ENCODE results near the gene TCP11L1. TPM values are rescaled to one million over a fixed set of nuclear protein-coding genes. Genes with fewer than 3 reads are reported as not detected.

The TCP11L1 gene
- total RNA-seq, result 4.2 TPM

DNA sequence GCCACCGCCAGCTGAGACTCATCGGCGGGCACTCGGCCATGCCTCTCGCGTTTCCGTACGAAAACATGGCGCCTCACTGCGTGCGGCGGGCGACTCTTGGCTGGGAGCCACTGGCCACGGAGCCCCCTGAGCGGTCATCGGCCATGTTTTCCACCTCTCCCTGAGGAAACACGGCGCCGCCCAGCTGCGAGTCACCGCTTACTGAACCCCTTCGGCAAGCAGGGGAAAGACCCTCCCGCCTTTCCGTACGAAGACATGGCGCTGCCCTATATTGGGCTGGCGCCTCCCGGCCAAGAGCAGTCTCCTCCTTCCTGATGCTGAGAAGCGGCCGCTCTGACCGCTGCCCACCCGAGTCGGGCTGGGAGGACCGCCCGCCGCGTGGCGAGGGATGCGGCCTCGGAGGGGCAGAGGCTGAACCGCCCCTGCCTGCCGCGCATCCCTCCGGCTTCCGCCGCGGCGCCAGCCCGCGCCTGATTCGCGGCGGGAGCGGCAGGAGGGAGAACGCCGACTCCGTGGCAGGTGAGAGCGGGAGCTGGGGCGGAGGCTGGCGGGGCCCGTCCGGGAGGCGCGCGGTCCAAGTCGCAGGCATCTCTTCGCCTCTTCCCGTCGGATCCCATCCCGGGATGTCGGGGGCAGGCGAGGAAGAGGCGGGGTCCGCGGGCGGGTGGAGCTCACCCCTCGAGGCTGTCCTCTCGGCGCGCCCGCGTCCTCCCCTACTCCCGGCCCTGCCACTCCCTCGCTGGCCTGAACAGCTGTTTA, at the start of gene TCP11L1:
Gene TCP11L1 (plus strand): TSS at position 299 of the 759 bp plus-strand sequence. CDS start 4,202 bp downstream, outside the sequence.
- DNase-seq (ENCODE audit: low spot score) (peak; percentile 93), ATAC-seq (peak; percentile 87)

DNA sequence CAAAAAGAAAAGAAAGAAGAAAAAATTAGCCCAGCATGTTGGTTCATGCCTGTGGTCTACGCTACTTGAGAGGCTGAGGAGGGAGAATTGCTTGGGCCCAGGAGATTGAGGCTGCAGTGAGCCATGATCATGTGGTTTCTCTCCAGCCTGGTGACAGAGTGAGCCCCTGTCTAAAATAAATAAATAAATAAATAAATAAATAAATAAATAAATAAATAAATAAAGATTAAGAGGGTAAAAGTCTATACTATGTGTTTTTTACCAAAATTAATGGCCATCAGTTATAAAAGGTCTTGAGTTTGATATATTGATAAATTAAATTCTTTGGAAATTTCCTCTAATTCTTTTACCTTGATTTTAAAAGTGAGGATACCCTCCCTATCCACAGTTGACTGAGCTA, 48.9 kb upstream of the TCP11L1 start:
- DNase-seq (ENCODE audit: low spot score) (no peak), ATAC-seq (no peak)

DNA sequence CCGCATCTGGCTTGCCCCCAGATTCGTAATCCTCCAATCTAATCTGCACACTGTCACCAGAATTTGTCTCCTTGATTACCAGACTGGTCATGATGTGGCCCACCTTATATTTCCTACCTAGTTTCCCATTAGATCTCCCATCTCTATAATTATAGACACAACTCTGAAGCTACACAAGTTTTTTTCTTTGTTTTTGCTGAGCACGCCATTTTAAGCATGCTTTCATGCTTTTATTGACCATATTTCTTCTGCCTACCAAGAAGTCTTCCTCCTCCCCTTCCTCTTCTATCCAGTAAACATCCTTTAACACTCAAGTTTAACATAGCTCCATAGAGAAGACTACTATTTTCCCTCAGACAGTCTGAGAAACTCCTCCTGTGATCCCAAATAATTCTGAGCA, 47.9 kb upstream of the TCP11L1 start:
- ATAC-seq, result no peak
- DNase-seq (ENCODE audit: low spot score), result no peak

GRCh38 chr11:32991898-32992297, 47.5 kb upstream of the TCP11L1 start:
- ATAC-seq (no peak), DNase-seq (ENCODE audit: low spot score) (no peak)

DNA sequence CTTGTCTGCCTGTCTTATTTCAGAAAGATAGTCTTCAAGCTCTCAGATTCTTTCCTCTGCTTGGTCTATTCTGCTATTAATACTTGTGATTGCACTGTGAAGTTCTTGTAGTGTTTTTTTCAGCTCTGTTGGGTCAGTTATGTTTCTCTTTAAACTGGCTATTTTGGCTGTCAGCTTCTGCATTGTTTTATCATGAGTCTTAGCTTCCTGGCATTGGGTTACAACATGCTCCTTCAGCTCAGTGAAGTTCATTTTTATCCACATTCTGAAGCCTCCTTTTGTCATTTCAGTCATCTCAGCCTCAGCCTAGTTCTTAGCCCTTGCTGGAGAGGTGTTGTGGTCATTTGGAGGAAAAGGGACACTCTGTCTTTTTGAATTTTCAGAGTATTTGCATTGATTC, 39.2 kb upstream of the TCP11L1 start:
- ATAC-seq, result no peak
- no peak for DNase-seq (ENCODE audit: low spot score)

DNA sequence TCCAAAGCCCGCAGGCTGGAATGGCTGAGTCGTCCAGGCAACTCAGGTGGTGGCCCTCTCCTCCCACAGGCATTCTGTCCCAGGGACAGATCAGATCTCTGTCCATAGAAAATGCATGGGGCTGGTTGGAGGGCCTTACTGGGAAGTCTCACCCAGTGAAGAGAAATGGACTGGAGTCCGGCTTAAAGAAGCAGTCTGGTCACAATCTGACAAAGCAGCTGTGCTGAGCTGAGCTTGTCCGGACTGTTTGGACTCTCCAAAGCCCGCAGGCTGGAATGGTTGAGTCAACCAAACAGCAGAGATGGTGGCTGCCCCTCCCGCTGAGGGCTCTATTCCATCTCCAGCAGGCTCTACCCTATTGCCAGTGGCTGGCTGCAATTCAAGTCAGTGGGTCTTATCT, 38.1 kb upstream of the TCP11L1 start:
- ATAC-seq, result no peak
- DNase-seq (ENCODE audit: low spot score), result no peak

- DNase-seq (ENCODE audit: low spot score) (no peak), ATAC-seq (no peak)
Observed at GRCh38 chr11:33001751-33002542, 37.4 kb upstream of the TCP11L1 start.

DNA sequence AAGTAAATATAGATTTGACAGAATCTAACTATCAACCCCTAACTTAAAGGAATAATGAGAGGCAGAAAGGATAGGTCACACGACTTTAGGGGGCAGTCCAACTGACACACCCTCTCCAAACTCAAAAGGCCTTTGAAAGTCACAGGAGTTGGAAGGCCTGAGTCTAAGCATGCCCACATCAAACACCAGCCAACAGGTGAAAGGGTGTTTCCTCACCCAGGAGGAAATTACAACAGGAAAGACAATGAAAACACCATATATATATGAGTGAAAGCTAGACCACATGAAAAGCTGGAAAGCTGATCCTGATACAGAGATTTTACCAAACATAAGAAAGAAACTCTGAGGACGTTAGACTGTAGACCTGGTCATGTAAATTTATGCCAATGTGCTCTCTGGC, 34.2 kb upstream of the TCP11L1 start:
- ATAC-seq, result no peak
- DNase-seq (ENCODE audit: low spot score), result no peak

GRCh38 chr11:33006010-33006409, 33.4 kb upstream of the TCP11L1 start:
- DNase-seq (ENCODE audit: low spot score) (no peak), ATAC-seq (no peak)

- DNase-seq (ENCODE audit: low spot score), result no peak
- ATAC-seq, result no peak
Observed at GRCh38 chr11:33013755-33014154, 25.6 kb upstream of the TCP11L1 start.

DNA sequence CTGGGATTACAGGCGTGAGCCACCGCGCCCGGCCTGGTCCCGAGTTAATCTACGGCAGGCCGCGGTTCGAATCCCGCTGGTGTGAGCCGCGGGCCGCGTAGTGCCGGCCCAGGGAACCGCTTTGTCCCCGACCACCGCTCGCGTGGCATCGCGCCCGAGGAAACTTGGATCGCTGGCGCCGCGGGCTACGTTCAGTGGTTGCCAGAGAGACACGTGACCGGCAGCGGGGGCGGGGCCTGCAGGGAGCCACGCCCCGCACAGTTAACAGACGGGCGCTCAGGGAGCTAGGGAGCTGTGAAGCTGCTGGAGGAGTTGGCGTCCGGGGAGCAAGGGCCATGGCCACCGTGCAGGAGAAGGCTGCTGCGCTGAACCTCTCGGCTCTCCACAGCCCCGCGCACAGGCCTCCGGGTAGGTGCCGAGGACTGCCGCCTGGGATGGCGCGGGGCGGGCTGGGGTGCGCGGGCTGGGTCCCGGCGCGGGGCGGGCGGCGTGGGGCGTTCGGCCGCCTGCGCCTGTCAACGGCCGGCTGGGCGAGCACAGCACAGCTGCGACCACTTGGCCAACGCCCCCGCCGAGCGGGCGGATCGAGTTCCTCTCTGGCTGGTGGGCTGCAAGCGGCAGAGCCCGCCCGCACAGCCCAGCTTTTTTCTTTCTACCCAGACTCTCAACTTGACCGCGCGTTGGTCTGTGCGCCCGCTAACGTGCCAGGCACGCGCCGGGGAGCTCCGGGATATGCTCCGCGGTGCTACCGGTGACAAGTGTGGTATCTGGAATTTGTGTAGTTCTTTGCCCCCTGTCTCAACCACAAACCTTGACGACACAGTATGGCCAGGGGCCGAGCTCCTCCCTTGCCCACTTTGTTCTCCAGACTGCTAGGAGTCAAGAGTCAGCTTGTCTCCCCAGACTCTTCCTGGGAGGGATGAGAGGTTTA, 23.5 kb upstream of the TCP11L1 start, which contains the start of gene DEPDC7:
Gene DEPDC7 (plus strand): TSS at position 258 of the 931 bp plus-strand sequence. CDS start 78 bp downstream, at position 336.
- ATAC-seq (peak; percentile 83), DNase-seq (ENCODE audit: low spot score) (peak; percentile 96)

DNA sequence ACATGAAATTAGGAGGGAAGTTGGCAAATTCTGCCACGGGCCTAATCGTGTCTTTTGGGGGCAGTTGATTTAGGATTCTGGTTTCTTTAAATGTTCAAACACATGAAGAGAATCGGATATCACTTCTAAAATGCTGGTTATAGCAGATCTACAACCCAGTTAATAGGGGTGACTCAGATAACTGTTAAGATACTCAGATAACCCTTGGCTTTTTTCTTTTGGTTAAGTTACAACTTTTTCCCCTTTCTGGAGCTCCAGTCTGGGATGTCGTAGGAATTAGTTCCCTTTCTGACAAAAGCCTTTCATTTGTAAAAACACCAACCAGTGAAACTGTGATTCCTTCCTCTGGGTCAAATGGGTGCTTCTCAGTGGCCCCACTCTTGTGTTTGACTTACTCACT, 22.7 kb upstream of the TCP11L1 start:
- DNase-seq (ENCODE audit: low spot score), result no peak
- ATAC-seq, result no peak

GRCh38 chr11:33017478-33017877, 21.9 kb upstream of the TCP11L1 start:
- peak; percentile 56 for ATAC-seq
- DNase-seq (ENCODE audit: low spot score), result peak; percentile 70

- peak; percentile 13 for ATAC-seq
Observed at GRCh38 chr11:33017965-33018364, 21.4 kb upstream of the TCP11L1 start.

DNA sequence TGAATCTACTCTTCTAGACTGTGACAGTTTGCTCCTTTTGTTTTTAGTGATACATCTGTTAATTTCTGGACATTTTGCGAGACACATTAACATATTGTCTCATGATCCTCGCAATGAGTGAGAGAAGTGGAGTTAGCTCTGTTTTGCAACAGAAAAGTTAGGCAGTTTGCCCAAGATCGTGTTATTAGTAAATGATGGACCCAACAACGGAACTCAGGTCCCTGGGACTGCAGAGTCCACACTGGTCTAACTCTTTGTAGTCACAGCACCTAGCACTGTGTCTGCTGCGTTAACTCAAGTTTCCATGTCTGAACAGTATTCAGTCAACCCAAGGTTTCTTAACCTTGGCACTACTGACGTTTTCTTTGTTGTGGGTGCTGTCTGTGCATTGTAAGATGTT, 20.5 kb upstream of the TCP11L1 start:
- ATAC-seq (peak; percentile 7), DNase-seq (ENCODE audit: low spot score) (no peak)

More at GRCh38 chr11:33017965-33018364, 21.4 kb upstream of the TCP11L1 start:
- DNase-seq (ENCODE audit: low spot score), result no peak

- ATAC-seq (no peak), DNase-seq (ENCODE audit: low spot score) (no peak)
Observed at GRCh38 chr11:33021501-33021900, 17.9 kb upstream of the TCP11L1 start.

DNA sequence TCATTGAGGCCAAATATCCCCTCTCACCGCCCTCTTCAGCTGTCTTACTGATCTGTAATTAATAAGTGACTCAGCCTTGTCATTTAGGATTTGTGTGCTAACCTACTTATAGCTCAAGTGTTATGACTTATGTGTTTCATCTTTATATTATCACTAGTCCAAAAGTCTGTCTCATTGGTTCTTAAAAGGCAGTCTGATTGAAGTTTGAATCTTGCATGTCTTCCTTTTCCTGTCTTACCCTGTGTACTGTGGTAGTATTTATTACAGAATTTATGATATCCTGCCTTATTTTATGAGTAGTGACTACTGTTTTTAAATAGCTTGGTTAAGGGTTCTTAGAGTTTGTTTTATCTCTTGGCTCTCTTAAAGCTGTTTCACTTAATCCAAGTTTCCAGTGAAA, 17.4 kb upstream of the TCP11L1 start:
- no peak for ATAC-seq
- DNase-seq (ENCODE audit: low spot score), result no peak

GRCh38 chr11:33025339-33025722, 14.0 kb upstream of the TCP11L1 start:
- ATAC-seq (no peak), DNase-seq (ENCODE audit: low spot score) (no peak)

GRCh38 chr11:33027233-33027632, 12.1 kb upstream of the TCP11L1 start:
- ATAC-seq, result no peak
- no peak for DNase-seq (ENCODE audit: low spot score)

- DNase-seq (ENCODE audit: low spot score) (no peak), ATAC-seq (no peak)
Observed at GRCh38 chr11:33027846-33028536, 11.4 kb upstream of the TCP11L1 start.

All from left lobe of liver (tissue), 2 donors.